HCT116 (cell line): Measurements from ENCODE around the gene PARP14. TPM values are rescaled to one million over a fixed set of nuclear protein-coding genes. Genes with fewer than 3 reads are reported as not detected.

Source experiments
- ATAC-seq: fragments of 200-7000 bp; cut with Tn5 transposase; 2 replicates; pipeline ENCODE4 v1.9.1; 2020; ENCODE audit warnings: mild to moderate bottlenecking, moderate library complexity
- BruUV-seq: library from RNA; stranded (reverse); fragments of 400-500 nt; replicated peaks from 2 replicates; lab custom pipeline; 2021; lab: Mats Ljungman, UMichigan
- CTCF ChIA-PET: fragments of 300-600 bp; sonication (Branson Sonifier 250); formaldehyde crosslinking; loops from one replicate; lab custom pipeline; 2021; ENCODE audit warnings: antibody characterized with exemption; lab: Charles Lee
- POLR2A ChIA-PET: fragments of 300-600, 350-600 bp; sonication (Branson Sonifier 250); formaldehyde crosslinking; loops from one replicate; lab custom pipeline; 2021; ENCODE audit warnings: antibody characterized with exemption; lab: Charles Lee
- RAD21 ChIA-PET, 2 experiments: fragments of 300-600 bp; sonication (Branson Sonifier 250); formaldehyde crosslinking; loops; one replicate each; lab custom pipeline; 2023; ENCODE audit warnings: low total read pairs in 2 of 2; ENCODE audit not compliant: uncharacterized antibody in 2 of 2, unreplicated experiment in 2 of 2, low non-redundant PET in 1 of 2; lab: Charles Lee
- DNase-seq: peaks from one replicate; pipeline ENCODE4 v3.0.0-alpha.2; 2010; ENCODE audit warnings: low read depth, low spot score
- H2AFZ ChIP-seq: fragments of 200-600 bp; shearing (Covaris generic), sonication (generic); 2 replicates; pipeline ENCODE4 v1.6.1; 2017; ENCODE audit warnings: low read depth, mixed run types, mixed read lengths, antibody characterized with exemption, low read length; ENCODE audit not compliant: poor library complexity, severe bottlenecking
- H3K27ac ChIP-seq: 2 replicates; pipeline ENCODE4 v1.5.1; 2012; ENCODE audit warnings: low read depth, low read length
- H3K27me3 ChIP-seq: fragments of 200-600 bp; sonication (generic); 2 replicates; pipeline ENCODE4 v1.6.1; 2016; ENCODE audit warnings: mixed run types, low read length, mixed read lengths; ENCODE audit not compliant: insufficient read depth
- H3K36me3 ChIP-seq, 2 experiments: fragments of 200-500 bp in 1 of 2; fragments of 200-600 bp in 1 of 2; sonication (Bioruptor generic) in 1 of 2; sonication (generic) in 1 of 2; 2 replicates each; pipeline versions ENCODE4 v1.5.1 to v1.6.1; 2014 to 2016; ENCODE audit warnings: low read length in 2 of 2, inconsistent platforms in 1 of 2, mixed read lengths in 1 of 2, mixed run types in 1 of 2; ENCODE audit not compliant: insufficient read depth in 2 of 2, control insufficient read depth in 1 of 2
- H3K4me1 ChIP-seq, 2 experiments: fragments of 200-600 bp in 1 of 2; sonication (generic) in 1 of 2; 2 replicates each; pipeline versions ENCODE4 v1.5.1 to v1.6.1; 2012 to 2017; ENCODE audit warnings: low read length in 2 of 2, inconsistent platforms in 1 of 2, mild to moderate bottlenecking in 1 of 2, mixed read lengths in 1 of 2, mixed run types in 1 of 2, moderate library complexity in 1 of 2; ENCODE audit not compliant: insufficient read depth in 2 of 2, control insufficient read depth in 1 of 2
- H3K4me2 ChIP-seq: fragments of 200-600 bp; sonication (generic); 2 replicates; pipeline ENCODE4 v1.6.1; 2017; ENCODE audit warnings: mixed run types, low read length, mixed read lengths
- H3K4me3 ChIP-seq, 2 experiments: fragments of 200-600 bp in 1 of 2; sonication (generic) in 1 of 2; replicated peaks in 1 of 2; 2 replicates each; pipeline ENCODE4 v1.5.1; 2011 to 2016; ENCODE audit warnings: low read length in 2 of 2, control low read depth in 1 of 2, low read depth in 1 of 2, mild to moderate bottlenecking in 1 of 2, mixed read lengths in 1 of 2, mixed run types in 1 of 2
- H3K79me2 ChIP-seq: fragments of 200-600 bp; sonication (generic); 2 replicates; pipeline ENCODE4 v1.6.1; 2017; ENCODE audit warnings: mild to moderate bottlenecking, mixed run types, low read length, moderate library complexity, mixed read lengths; ENCODE audit not compliant: insufficient read depth
- H3K9ac ChIP-seq: fragments of 200-600 bp; sonication (generic); 2 replicates; pipeline ENCODE4 v1.6.1; 2016; ENCODE audit warnings: low read length, mixed read lengths
- H3K9me2 ChIP-seq: fragments of 200-600 bp; sonication (generic), shearing (Covaris generic); 2 replicates; pipeline ENCODE4 v1.6.1; 2017; ENCODE audit warnings: mixed run types, mild to moderate bottlenecking, moderate library complexity; ENCODE audit not compliant: insufficient read depth
- H3K9me3 ChIP-seq, 2 experiments: fragments of 200-500 bp in 1 of 2; fragments of 200-600 bp in 1 of 2; sonication (Bioruptor generic) in 1 of 2; sonication (generic) in 1 of 2; 2 replicates each; pipeline ENCODE4 v1.6.1; 2014 to 2017; ENCODE audit warnings: low read length in 2 of 2, mixed read lengths in 2 of 2, inconsistent platforms in 1 of 2, low read depth in 1 of 2, mild to moderate bottlenecking in 1 of 2, mixed run types in 1 of 2, moderate library complexity in 1 of 2; ENCODE audit not compliant: control insufficient read depth in 1 of 2, insufficient read depth in 1 of 2
- H4K20me1 ChIP-seq: fragments of 200-600 bp; sonication (generic), shearing (Covaris generic); 2 replicates; pipeline ENCODE4 v1.6.1; 2017; ENCODE audit warnings: mixed run types, mild to moderate bottlenecking, moderate library complexity; ENCODE audit not compliant: insufficient read depth
- EZH2phosphoT487 ChIP-seq: fragments of 200-600 bp; IDR thresholded peaks from 2 replicates; pipeline ENCODE4 v1.6.1; 2018; ENCODE audit warnings: antibody characterized with exemption, borderline replicate concordance
- FOSL1 ChIP-seq: IDR thresholded peaks from 2 replicates; pipeline ENCODE4 v1.6.1; 2012; ENCODE audit warnings: low read depth
- POLR2A ChIP-seq: IDR thresholded peaks from 2 replicates; pipeline ENCODE4 v1.7.0; 2011; ENCODE audit warnings: borderline replicate concordance; ENCODE audit not compliant: insufficient read depth, insufficient read length; ENCODE audit errors: extremely low read depth
- REST ChIP-seq: IDR thresholded peaks from 2 replicates; pipeline ENCODE4 v1.6.1; 2012; ENCODE audit warnings: low read depth
- intact Hi-C: fragments of 100-400 bp; cut with micrococcal nuclease; formaldehyde crosslinking; loops from 2 replicates; pipeline ENCODE4 v1.10.0; 2022
- total RNA-seq: library from RNA; stranded (reverse); gene quantifications from one replicate; pipeline ENCODE4 v1.2.1, GENCODE V29; 2021; ENCODE audit not compliant: unreplicated experiment
- TF ChIP-seq, protein P1 (sequence below): IDR thresholded peaks from 2 replicates; pipeline ENCODE4 v1.6.1; 2011; ENCODE audit warnings: mild to moderate bottlenecking, low read length, moderate library complexity; ENCODE audit not compliant: insufficient replicate concordance; ENCODE audit errors: extremely low read depth

The PARP14 gene
- total RNA-seq, 1 experiment from 2014 or later: 12.2 TPM

- Histone ChIP-seq H3K9me2 (no peaks in the 10 kb centered on the region), H2AFZ (no peak overlapping the region), H3K9me3 (no peaks in the 10 kb centered on the region), H4K20me1 (no peaks in the 10 kb centered on the region), H3K4me3 (no peak overlapping the region), H3K9ac (no peak overlapping the region), H3K36me3 (no peaks in the 10 kb centered on the region), H3K27me3 (no peaks in the 10 kb centered on the region), H3K27ac (no peak overlapping the region), H3K4me1 (no peaks in the 10 kb centered on the region), H3K79me2 (no peaks in the 10 kb centered on the region), H3K4me2 (no peak overlapping the region)
- ChIA-PET POLR2A (no interaction called here), CTCF (no interaction called here), RAD21 (no interaction called here)
- DNase-seq: no peak
- intact Hi-C loops: no loop called here
- no peak for ATAC-seq
- BruUV-seq: no TSS peak
- TF ChIP-seq POLR2A (no peak), REST (no peak), FOSL1 (no peak), EZH2phosphoT487 (no peak)
- TF ChIP-seq, protein P1, sequence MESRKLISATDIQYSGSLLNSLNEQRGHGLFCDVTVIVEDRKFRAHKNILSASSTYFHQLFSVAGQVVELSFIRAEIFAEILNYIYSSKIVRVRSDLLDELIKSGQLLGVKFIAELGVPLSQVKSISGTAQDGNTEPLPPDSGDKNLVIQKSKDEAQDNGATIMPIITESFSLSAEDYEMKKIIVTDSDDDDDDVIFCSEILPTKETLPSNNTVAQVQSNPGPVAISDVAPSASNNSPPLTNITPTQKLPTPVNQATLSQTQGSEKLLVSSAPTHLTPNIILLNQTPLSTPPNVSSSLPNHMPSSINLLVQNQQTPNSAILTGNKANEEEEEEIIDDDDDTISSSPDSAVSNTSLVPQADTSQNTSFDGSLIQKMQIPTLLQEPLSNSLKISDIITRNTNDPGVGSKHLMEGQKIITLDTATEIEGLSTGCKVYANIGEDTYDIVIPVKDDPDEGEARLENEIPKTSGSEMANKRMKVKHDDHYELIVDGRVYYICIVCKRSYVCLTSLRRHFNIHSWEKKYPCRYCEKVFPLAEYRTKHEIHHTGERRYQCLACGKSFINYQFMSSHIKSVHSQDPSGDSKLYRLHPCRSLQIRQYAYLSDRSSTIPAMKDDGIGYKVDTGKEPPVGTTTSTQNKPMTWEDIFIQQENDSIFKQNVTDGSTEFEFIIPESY: no peak
Measured at GRCh38 chr3:122727766-122728165, 47.1 kb downstream of the PARP14 start.
